ENCODE measurements around the gene PRG2.

The PRG2 gene, protein sequence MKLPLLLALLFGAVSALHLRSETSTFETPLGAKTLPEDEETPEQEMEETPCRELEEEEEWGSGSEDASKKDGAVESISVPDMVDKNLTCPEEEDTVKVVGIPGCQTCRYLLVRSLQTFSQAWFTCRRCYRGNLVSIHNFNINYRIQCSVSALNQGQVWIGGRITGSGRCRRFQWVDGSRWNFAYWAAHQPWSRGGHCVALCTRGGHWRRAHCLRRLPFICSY

DNA sequence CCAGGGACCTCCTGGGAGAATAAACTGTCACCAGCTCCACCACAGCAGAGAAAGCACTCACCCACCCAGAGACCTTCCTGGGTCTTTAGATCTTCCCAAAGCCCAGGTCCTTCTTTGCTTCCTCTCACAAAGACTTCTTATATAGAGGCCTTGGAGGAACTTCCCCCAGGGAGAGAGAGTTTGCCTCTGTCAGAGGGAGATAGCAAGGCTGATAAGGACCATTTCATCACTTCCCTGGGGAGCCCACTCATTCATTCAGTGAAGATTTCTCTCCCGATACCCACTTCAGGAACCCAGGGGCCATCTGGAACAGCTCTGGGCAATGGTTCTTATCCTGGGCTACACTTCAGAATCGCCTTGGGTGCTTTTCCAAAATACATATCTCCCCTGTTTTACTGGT lies at the start of gene PRG2:
TSS of gene PRG2 (minus strand) at position 116 of the 400 bp plus-strand sequence. CDS start 706 bp downstream, outside the sequence.
- no peak for DNase-seq

GRCh38 chr11:57439786-57440185 lies 49.3 kb upstream of the PRG2 start:
- no peak for DNase-seq

- no peak for DNase-seq
These were observed 48.2 kb upstream of the PRG2 start for GRCh38 chr11:57438345-57439285.

- no peak for DNase-seq
These were observed 45.6 kb upstream of the PRG2 start for GRCh38 chr11:57436031-57436430.

DNA sequence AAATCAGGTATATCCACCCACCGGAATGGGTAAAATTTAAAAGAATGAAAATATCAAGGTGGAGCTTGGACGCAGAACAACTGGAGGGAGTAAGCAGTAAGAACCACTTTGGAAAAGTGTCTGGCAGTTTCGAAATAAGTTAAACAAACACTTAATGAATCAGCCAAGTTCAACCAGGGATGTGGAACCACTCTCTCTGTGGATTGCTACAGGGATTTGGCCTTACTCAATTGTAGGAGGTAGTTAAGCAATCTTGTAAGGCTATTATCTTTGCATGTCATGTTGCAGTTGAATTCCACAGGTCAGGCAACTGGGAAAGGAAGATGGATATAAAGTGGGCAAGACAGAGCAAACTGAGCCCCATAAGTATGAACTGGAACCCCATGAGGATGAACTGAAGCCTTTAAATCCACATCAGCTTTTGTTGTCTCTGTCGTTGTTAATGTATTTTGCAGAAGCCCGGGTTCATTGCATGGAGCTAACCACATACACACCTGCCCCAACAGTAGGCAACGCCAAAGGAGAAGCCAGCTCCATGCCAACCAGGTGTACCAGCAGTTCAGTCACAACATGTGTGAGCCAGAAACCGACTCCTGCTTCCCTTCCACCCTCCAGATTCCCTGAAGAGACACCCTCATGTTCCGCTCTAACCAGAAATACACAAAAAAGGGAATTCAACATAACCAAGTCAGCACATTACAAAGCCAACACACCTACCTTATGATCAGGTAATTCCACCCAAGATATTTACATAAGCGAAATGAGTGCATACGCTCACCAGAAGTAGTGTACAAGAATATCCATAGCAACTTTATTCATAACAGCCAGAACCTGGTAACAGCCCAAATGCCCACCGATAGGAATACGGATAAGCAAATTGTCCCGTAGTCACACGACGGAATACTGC lies 44.4 kb upstream of the PRG2 start:
- no peak for DNase-seq

GRCh38 chr11:57432714-57433163 lies 42.3 kb upstream of the PRG2 start:
- DNase-seq: no peak

DNA sequence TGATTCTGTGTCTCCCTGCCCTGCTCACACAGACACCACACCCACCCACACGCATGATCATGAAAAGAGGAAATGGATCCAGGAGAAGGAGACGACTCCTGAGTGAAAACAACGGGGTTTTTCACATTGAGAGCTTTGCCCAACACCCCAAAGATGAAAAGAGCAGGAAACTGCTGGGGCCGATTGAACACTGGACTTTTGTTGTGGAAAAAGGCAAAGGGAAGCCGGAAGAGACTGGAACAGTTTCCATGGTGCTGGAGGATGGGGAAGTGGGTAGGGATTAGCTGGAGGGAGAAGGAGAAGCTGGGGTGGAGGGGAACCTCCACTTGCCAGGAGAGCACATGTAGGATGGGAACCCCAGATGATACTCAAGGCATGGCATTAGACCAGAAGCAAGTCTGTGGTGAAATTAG lies 41.7 kb upstream of the PRG2 start:
- DNase-seq: no peak

DNA sequence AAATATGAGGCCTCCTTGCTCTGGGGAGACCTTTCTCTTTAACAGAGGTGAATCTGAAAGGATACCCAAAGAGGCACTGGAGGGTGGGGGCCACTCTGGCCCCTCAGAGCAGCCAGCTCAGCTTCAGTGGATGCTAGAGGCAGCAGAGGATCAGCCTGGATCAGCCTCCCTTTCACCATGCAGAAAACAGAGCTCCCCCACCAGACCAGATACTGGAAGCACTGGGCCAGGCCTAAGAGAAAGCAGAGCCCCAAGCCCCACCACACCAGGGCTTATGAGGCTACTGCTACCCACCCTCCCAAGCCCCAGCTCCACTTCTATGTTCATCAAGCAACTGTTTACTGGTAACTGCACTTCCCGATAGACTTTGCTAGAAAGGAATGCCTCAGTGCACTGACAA lies 40.5 kb upstream of the PRG2 start:
- no peak for DNase-seq

- no peak for DNase-seq
These were observed 39.5 kb upstream of the PRG2 start for GRCh38 chr11:57429946-57430345.

DNA sequence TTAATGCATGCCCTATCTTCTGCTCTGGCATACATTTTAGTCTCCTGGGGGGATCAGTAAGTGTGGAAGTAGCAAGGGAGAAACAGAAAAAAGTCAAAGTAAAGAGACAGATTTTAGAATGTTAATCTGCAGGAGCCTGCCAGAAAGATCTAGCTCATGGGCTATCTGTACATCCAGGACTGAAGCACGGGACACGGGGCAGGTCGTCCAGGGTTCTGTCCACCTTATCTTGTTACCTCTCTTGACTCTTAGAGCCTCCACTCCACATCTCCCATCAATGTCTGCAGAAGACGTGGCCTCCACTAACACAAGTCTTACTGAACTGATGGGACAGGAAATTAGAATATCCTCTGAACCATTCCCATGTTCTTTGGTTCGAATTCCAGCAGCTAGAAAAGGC lies 38.2 kb upstream of the PRG2 start:
- no peak for DNase-seq

GRCh38 chr11:57427727-57428082 lies 37.3 kb upstream of the PRG2 start:
- no peak for DNase-seq

DNA sequence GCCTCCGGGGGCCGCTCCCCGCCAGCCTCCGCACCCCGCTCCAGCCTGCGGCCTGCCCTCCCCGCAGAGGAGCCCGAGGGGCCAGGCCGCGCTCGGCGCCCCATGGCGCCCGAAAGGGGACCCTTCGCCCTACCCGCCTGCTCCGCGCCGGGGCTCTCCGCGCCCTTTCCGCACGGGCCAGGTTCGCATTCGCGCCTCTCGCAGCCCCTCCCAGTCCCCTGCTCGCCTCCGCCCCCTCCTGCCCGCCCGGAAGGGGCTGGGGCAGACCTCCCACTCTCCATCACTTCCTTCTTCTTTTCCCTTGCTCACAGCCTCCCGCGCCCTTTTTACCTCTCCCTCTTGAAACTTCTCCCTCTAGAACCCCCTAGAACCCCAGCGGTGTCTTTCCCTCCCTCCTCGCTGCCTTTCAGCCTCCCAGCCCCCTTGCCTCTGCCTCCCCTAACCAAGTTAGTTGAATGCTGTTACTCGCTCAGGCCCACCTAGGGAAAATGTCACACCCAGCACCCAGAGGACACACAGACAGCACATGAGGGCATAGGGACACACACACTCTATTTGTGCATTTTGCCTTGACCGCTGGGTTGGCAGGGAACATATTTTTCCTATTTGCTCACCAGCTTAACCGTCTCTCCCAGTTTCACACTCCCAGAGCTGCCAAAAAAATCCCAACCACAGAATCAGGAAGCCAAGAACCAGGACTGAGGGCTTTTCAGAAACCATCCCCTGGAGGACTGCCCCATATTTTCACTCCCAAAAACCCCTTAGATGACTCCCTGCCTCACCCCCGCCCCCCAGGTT lies 36.7 kb upstream of the PRG2 start, which contains the start of gene SLC43A3:
TSS of gene SLC43A3 (minus strand) at position 193 of the 798 bp plus-strand sequence. CDS start 949 bp downstream, outside the sequence.
- DNase-seq: no peak

DNA sequence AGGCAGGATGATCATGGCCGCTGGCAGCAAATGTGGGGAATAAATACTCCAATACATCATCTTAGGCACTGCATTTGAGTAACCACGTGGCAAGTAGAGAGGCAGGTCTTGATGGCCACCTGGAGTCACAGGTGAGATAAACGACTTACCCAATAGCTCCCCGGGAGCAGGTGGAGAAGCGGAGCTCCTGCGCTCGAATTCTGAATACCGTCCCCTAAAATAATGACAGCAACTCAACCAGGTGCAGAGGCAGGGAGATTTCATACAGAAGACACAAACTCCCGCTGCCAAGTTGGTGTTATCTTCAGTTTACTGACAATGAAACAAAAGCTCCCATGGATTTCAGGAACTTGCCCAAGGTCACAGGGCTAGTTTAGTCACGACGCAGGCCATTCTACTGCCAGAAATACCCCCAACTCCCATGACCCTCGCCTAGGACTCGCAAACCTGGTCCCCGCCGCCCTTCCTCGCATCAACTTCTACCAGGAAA lies 36.0 kb upstream of the PRG2 start:
- no peak for DNase-seq

DNA sequence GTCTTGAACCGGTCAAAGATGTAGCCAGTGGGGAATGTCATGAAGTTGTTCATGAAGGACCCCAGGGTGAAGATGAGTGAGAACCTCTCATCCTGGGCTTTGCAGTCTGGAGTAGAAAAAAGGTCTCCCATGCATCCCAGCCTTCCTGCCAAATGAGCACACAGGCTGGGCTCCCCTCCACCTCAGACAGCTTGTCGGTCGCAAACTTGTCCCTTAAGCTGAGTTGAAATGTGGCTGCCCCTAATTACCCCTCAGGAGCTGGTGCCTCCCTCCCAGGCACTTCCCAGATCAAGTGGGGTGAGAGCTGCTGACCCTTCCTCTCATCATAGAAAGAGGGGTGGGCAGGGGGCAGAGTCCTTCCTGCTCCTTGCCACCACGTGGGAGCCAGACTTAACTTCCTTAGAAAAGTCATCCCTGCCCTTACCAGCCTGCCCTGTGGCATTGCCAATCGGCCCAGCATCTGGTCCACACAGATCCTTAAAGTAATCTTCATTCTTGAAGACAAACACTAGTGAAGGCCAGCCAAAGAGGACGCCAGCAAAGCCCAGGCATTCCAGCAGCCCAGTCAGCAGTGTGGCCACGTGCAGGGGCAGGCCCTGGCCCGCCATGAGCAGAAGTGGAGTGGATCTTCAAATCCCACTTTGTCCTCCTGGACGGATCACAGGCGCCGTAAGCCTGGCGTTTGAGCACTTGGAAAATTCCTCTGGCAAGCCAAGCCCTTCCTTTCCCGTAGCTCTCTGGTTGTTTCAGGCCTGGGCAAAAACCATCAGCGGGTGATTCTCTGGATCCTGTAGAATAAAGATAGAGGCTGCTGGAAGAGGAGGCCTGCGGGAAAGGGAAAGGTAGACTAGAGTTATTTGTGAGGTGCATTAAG lies 35.4 kb upstream of the PRG2 start:
- DNase-seq: no peak

- DNase-seq: no peak
These were observed 34.5 kb upstream of the PRG2 start for GRCh38 chr11:57424792-57425564.

DNA sequence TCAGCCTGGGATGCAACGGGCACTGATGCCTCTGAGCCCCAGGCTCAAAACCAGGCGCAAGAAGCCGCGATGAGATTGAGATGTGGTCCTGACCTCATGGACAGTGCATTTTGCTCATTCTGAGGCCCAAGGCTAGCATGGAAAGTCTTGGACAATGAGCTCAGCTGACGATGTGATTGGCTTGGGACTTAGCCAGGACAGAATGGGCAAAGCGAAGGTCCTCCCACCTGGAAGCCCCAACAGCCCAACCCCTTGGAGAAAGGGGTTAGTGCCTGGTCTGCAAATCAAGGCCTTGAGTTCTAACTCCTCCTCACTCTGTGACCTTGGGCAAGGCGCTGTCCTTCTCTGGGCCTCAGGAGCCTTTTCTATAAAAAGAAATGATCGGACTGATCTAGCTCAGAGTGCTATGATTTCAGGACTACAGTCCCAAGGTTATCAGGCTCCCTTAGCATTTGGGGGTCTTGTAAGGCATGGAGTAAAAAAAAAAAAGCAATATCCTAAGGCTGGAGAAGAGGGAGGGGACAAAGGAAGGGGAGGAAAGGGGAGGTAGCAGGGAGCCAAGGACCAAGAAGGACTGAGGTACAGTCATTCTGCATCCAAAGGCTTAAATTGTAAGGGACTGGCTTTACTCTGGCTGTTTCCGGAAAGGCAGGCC lies 33.8 kb upstream of the PRG2 start:
- DNase-seq: no peak

- no peak for DNase-seq
These were observed 32.2 kb upstream of the PRG2 start for GRCh38 chr11:57422669-57423068.

GRCh38 chr11:57421805-57422204 lies 31.4 kb upstream of the PRG2 start:
- no peak for DNase-seq

DNA sequence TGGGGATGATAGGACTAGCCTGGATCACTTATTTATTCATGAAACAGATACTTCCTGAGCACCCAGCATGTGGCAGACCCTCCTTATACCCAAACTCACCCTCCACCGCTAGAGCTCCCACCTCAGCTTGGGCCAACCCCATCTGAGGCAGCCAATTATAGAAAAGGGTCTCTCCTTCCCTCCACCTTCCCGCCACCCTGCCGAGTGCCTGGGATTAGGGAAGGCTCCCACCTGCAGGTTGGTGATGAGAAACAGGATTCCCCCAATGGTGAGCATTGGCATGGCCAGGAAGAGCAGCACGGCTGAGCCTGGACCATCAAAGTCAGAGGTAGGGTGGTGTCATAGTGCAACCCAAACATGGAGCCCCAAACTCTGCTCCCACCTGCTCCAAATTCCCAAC lies 30.6 kb upstream of the PRG2 start:
- no peak for DNase-seq

DNA sequence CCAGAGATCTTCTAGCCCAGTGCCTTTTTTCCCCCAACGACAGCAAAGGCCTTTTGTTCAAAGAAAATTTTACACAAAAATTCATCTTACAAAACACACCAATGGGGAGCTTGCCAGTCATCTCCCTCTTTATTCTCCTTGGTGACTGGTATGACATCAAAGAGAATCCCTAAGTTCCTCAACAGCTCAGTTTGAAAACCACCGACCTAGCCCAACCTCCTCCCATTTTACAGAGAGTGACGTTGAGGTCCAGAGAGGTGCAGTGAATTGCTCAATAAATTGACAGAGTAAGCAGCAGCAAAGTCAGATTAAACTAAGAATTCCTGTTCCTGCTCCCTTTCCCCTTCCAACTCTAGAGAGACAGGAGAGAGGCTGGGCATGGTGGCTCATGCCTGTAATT lies 28.7 kb upstream of the PRG2 start:
- no peak for DNase-seq

Measured in SHP77 treated with DMSO at 0.1 percent for 48 hours (cell line).